VCaP (cell line): ENCODE results near the gene CASP5.
"Not testable (repeated sequence)": the region's sequence is repeated elsewhere in the genome, so short reads cannot be mapped to it uniquely, and the experiment has no call there.

ENCODE experiments used
- H3K27ac ChIP-seq: fragments of 450-650 bp; 2 replicates; pipeline ENCODE4 v1.5.1; 2017
- TF ChIP-seq, protein P1 (sequence below): fragments of 450-650 bp; conservative IDR thresholded peaks from 2 replicates; pipeline ENCODE4 v1.5.1; 2017; ENCODE audit warnings: mild to moderate bottlenecking, moderate library complexity

Gene CASP5

DNA sequence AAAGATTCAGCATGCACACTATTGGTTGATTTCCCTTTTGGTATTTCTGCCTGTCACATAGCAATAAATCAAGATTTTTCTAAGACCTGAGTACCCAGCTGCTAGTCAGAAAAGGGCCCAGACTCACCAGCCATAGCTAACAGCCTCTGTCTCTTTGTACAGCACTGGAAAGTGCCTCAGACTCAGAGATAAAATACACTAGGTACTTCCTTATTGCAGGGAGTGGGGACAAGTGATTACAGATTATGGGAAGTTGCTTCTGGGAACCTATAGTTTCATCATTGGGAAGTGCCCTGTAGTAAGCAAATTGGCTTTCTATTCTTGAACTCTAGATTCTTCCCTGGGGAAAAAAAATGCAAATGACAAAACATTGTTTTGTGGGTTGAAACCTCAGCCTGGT, at the start of gene CASP5:
Gene CASP5 (minus strand): TSS at position 166 of the 400 bp plus-strand sequence. CDS start 32 bp downstream, at position 134.
- TF ChIP-seq, protein P1, sequence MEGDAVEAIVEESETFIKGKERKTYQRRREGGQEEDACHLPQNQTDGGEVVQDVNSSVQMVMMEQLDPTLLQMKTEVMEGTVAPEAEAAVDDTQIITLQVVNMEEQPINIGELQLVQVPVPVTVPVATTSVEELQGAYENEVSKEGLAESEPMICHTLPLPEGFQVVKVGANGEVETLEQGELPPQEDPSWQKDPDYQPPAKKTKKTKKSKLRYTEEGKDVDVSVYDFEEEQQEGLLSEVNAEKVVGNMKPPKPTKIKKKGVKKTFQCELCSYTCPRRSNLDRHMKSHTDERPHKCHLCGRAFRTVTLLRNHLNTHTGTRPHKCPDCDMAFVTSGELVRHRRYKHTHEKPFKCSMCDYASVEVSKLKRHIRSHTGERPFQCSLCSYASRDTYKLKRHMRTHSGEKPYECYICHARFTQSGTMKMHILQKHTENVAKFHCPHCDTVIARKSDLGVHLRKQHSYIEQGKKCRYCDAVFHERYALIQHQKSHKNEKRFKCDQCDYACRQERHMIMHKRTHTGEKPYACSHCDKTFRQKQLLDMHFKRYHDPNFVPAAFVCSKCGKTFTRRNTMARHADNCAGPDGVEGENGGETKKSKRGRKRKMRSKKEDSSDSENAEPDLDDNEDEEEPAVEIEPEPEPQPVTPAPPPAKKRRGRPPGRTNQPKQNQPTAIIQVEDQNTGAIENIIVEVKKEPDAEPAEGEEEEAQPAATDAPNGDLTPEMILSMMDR, result no peak
- H3K27ac ChIP-seq, result no peak within 1 kb of the TSS

DNA sequence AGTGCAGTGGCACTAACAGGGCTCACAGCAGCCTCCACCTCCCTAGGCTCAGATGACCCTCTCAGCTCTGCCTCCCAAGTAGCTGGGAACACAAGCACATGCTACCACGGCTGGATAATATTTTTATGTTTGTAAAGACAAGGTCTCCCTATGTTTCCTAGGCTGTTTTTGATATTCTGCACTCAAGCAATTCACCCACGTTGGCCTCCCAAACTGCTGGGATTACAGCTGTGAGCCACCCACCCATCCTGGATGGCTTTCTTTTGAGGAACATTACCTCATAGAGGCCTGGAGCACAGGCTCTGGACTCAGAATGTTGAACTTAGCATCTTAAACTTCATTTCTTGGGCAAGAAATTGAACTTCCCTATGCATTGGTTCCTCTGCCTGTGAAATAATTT, 49.1 kb upstream of the CASP5 start:
- H3K27ac ChIP-seq, result not testable (repeated sequence)

DNA sequence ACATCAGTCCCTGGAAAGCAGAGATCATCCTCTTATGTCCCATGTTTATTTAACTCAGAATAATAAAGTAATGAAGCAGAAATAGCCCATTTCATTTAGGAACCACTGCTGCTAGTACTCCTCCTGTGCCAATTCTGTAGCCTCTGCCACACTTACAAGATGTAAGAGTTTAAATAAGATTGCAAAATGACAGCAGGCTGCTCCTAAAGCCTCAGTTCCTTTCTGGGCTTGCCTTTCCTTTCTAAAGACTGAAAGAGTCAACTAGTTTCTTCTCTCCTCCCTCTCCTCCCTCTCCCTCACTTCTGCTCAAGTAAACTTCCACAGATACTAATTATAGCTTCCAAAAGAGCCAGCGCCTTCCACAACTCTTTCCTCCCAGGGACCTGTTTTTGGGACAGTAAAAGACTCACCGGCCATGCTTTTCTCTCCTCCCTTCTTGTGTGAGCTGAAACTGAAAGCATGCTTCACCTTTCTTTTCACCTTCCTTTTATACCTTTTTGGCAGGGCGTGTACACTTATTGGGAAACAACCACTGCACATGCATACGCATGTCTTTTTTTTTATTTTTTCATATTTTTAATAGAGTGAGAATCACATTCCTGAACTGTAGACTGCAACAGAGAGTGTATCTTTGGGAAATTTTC, 48.2 kb upstream of the CASP5 start:
- TF ChIP-seq, protein P1, result no peak
- no peak overlapping the region for H3K27ac ChIP-seq

DNA sequence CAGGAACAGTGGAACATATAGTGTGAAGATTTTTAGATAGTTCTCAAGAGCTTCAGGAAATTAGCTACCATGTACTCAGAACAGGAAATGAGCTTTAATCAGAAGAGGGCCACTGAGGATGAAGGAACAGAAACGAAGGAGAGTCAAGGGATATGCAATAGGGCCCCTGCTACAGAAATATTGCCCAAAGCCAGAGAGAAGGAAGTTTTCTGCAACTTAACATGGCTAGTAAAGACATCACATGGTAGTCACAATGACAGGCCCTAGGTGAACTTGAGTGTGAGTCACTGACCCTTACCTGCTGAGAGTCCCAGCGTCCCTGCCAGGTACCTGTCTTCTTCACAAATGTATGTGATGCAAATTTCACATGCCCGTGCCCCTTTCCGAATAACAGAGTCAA, 47.3 kb upstream of the CASP5 start:
- TF ChIP-seq, protein P1, result no peak
- H3K27ac ChIP-seq, result no peak overlapping the region

DNA sequence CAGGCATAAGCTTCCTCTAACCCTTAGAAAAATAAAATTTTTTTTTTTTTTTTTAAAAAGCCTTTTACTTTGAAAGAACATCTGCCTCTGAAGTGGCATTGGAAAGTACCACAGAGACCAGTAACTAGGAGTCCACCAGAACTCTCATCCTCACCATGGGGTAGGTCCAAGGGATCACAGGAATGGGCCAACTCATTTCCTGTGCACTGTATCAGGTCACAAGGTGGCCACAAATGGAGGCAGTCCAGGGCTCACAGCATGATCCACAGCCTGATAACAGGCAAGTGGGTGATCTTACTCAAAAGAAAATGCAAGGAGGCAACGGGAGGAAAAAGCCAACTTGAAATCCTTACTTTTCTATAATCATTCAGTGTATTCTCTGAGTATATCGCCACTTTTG, 46.8 kb upstream of the CASP5 start:
- H3K27ac ChIP-seq, result not testable (repeated sequence)

DNA sequence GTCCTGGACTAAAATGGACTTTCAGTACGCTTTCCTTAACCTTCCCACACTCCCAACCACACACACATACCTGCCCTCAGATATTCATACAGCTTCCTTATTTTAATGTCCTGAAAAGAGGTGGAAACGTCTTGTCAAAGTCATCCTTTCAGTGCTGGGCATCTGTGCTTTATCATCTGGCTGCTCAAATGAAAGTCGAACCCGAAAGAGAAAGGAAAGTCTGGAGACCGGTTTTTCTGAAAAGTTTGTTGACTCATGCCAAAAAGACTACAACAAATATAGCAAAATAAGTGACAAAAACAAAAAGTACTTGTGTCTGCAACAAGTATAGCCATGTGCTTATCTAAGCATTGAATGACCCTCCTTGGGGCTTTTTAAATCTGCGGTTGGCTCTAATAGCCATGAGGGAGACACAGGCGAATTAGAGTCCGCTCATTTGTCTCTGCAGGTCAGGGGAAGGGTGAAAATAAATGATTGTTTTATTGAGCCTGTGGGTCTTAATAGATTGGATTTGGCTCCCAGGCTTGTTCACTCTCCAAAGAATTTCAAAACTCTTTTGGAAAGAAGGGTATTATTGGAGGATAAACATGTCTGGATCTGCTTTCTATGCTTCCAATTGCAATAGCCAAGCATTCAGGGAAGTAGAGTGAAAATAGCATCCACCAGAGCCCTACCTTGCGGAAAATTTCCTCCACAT, 40.4 kb upstream of the CASP5 start:
- H3K27ac ChIP-seq, result not testable (repeated sequence)

DNA sequence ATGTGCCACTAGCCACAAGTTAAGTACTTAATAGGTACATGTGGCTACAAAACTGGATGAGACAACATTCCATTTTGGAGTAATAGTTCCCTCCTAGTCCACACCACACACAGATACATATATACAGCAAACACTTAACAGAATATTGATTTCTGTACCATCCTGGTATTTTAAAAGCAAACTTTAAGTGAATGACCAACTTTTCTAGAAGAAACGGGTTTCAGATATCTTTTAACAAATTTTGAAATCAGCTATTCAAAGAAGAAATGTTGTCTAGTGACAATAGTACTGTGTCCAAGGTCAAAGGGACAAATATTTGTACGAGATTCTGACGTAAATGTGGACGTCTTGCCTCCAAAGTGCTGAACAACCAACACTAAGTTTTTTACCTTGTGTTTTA, 34.5 kb upstream of the CASP5 start:
- H3K27ac ChIP-seq, result no peak overlapping the region

DNA sequence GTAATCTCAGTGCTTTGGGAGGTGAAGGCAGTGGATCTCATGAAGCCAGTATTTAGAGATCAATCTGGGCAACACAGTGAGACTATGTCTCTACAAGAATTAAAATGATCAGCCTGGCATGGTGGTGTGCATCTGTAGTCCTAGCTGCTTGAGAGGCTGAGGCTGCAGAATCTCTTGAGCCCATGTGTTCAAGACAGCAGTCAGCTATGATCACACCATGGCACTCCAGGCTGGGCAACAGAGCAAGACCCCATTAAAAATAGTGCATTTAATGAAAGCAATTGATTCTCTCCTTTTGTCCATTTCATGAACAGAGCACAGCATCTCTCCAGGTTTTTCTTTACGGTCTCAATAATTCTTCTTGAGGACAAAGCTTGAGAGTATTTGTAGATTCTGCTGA, 33.5 kb upstream of the CASP5 start:
- TF ChIP-seq, protein P1, result no peak
- H3K27ac ChIP-seq, result no peak overlapping the region

More for the DNA sequence above, 34.5 kb upstream of the CASP5 start:
- TF ChIP-seq, protein P1, result no peak

DNA sequence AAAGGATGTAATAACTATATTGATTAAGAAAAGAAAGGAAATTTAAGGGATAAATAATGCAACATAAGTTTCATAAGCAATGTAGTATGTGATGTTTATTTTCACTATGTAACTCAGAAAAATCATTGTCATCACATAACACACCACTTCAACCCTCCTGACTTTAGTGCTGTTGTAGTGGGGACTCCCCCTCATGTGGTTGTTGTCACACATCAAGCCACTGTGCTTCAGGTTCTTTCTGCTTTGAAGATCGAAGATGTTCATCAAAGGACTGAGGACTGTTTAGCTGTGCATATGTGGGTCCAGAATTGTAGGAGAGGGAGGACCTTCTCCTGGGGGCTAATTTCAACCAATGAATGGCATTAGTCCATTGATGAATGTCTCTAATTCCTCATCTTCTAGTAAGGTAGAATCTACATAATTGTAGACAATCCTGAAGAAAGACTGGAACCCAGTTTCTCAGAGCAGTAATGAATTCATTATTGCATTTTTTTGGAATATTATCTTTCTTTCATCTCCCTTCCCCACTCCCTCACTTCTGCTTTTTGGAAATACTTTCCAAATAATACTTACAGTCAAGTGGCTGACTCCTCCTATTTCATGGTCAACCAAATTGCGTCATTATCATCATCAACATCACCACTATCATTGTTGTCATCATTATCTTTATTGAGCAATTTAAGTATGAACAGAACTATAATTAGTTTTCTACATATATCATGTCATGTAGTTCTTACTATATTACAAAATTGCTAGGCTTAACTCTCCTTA, 31.9 kb upstream of the CASP5 start:
- TF ChIP-seq, protein P1, result no peak

More for the DNA sequence above, 31.9 kb upstream of the CASP5 start:
- no peak overlapping the region for H3K27ac ChIP-seq
